GM18907 (cell line): ENCODE data around the gene CYRIA.

Experiments
- ATAC-seq: cut with Tn5 transposase; IDR thresholded peaks from one replicate; pipeline ENCODE4 v1.9.1; 2021; ENCODE audit warnings: mild to moderate bottlenecking, moderate library complexity; ENCODE audit not compliant: unreplicated experiment

The CYRIA gene

GRCh38 chr2:16671760-16672159, 6.1 kb upstream of the CYRIA start:
- no peak for ATAC-seq

GRCh38 chr2:16669388-16669787, 3.8 kb upstream of the CYRIA start:
- ATAC-seq, result no peak

- no peak for ATAC-seq
Observed at GRCh38 chr2:16666449-16666801, 791 bp upstream of the CYRIA start.

GRCh38 chr2:16664809-16665747, 556 bp downstream of the CYRIA start:
- no peak for ATAC-seq

GRCh38 chr2:16664052-16664731, 1.4 kb downstream of the CYRIA start:
- no peak for ATAC-seq

- no peak for ATAC-seq
Observed at GRCh38 chr2:16663121-16663905, 2.3 kb downstream of the CYRIA start.

GRCh38 chr2:16661936-16662839, 3.4 kb downstream of the CYRIA start:
- no peak for ATAC-seq

- ATAC-seq, result no peak
Observed at GRCh38 chr2:16661526-16661925, 4.1 kb downstream of the CYRIA start.

GRCh38 chr2:16660556-16660955, 5.1 kb downstream of the CYRIA start:
- no peak for ATAC-seq

GRCh38 chr2:16660114-16660513, 5.5 kb downstream of the CYRIA start:
- ATAC-seq, result no peak

GRCh38 chr2:16658076-16658739, 7.4 kb downstream of the CYRIA start:
- ATAC-seq, result no peak

- no peak for ATAC-seq
Observed at GRCh38 chr2:16657671-16658070, 8.0 kb downstream of the CYRIA start.

GRCh38 chr2:16656784-16657391, 8.7 kb downstream of the CYRIA start:
- ATAC-seq, result peak; percentile 89

GRCh38 chr2:16655905-16656642, 9.6 kb downstream of the CYRIA start:
- no peak for ATAC-seq

- ATAC-seq, result no peak
Observed at GRCh38 chr2:16655445-16655837, 10.2 kb downstream of the CYRIA start.

GRCh38 chr2:16654833-16655444, 10.7 kb downstream of the CYRIA start:
- no peak for ATAC-seq

GRCh38 chr2:16653799-16654198, 11.8 kb downstream of the CYRIA start:
- peak; percentile 26 for ATAC-seq

GRCh38 chr2:16653083-16653375, 12.6 kb downstream of the CYRIA start:
- ATAC-seq, result no peak
